ENCODE results near the gene COBL.

The COBL gene

GRCh38 chr7:51077316-51077986 is 239.2 kb downstream of the COBL start:
- H4K20me1 ChIP-seq (ENCODE audit: insufficient read depth, low read length, poor library complexity, severe bottlenecking) = no peaks in the 10 kb centered on the region
- H3K27me3 ChIP-seq (ENCODE audit: insufficient read depth, low read length, poor library complexity, severe bottlenecking) = no peaks in the 10 kb centered on the region
- H3K9me3 ChIP-seq (ENCODE audit: insufficient read depth, low read depth, low read length) = no peaks in the 10 kb centered on the region
- peaks cover 16% of the 10 kb centered on the region for H3K4me1 ChIP-seq (ENCODE audit: insufficient read depth, low read length, poor library complexity, severe bottlenecking)
- no peak overlapping the region for H3K4me3 ChIP-seq (ENCODE audit: low read length, poor library complexity, severe bottlenecking)
- H3K9ac ChIP-seq (ENCODE audit: low read depth, low read length, poor library complexity, severe bottlenecking) = no peak overlapping the region
- H2AFZ ChIP-seq (ENCODE audit: low read length) = no peak overlapping the region
- no peaks in the 10 kb centered on the region for H3F3A ChIP-seq (ENCODE audit: low read depth)
- no peaks in the 10 kb centered on the region for H3K79me2 ChIP-seq (ENCODE audit: insufficient read depth, low read length)
- H3K36me3 ChIP-seq (ENCODE audit: insufficient read depth, low read length) = no peaks in the 10 kb centered on the region
- TF ChIP-seq, protein P1, sequence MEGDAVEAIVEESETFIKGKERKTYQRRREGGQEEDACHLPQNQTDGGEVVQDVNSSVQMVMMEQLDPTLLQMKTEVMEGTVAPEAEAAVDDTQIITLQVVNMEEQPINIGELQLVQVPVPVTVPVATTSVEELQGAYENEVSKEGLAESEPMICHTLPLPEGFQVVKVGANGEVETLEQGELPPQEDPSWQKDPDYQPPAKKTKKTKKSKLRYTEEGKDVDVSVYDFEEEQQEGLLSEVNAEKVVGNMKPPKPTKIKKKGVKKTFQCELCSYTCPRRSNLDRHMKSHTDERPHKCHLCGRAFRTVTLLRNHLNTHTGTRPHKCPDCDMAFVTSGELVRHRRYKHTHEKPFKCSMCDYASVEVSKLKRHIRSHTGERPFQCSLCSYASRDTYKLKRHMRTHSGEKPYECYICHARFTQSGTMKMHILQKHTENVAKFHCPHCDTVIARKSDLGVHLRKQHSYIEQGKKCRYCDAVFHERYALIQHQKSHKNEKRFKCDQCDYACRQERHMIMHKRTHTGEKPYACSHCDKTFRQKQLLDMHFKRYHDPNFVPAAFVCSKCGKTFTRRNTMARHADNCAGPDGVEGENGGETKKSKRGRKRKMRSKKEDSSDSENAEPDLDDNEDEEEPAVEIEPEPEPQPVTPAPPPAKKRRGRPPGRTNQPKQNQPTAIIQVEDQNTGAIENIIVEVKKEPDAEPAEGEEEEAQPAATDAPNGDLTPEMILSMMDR (conservative IDR thresholded peaks at IDR 0.05; ENCODE audit: low read length) = no peak
- TF ChIP-seq EZH2phosphoT487 (IDR thresholded peaks at IDR 0.05; ENCODE audit: borderline replicate concordance) = no peak
- H3K9me2 ChIP-seq (replicated peaks; ENCODE audit: low read depth, low read length) = no peaks in the 10 kb centered on the region
- H3K4me2 ChIP-seq (ENCODE audit: low read depth, low read length, poor library complexity, severe bottlenecking) = no peak overlapping the region

DNA sequence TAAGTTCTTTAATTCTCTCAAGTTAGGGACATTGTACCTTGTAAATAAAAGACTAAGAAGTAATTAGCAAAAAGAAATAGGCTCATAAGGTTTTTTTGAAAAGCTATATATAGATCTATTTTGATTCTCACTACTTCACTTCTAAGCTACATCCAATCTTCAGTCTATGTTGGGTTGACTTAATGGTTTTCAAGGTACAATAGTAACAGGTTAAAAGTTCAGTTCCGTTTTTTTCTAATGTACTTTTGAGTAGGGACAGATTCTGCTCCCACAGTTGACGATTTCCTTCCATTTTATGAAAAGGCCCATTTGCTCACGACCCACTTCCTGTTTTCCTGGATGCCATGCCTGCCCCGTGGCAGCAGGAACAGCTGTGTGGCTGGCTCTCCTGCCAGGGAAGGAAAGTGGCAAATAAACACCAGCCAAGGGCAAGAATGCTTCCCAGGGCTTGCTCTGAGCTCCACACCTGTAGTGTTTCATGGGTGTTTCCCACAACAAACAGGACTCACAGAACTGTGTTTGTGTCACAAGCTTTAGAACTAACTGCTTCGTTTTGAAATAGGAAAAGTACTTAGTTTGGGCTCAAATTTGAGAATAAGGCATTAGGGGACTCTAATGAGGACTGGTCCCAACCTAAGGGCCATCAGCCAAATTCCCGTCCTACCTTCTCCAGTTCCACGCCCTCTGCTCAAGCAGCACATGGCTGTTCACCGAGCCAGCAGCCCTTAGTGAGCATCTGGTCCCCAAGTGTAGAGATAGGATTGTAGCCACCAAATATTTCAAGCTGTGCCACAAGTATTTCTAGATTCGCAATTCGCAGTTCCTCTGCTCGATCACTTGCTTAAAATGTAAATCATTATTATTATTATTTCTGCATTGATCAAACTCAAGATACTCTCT is 240.7 kb downstream of the COBL start:
- Histone ChIP-seq H3K4me2 (ENCODE audit: low read depth, low read length, poor library complexity, severe bottlenecking) (no peak overlapping the region), H3K9me3 (ENCODE audit: insufficient read depth, low read depth, low read length) (no peaks in the 10 kb centered on the region), H3K27me3 (ENCODE audit: insufficient read depth, low read length, poor library complexity, severe bottlenecking) (no peaks in the 10 kb centered on the region)

DNA sequence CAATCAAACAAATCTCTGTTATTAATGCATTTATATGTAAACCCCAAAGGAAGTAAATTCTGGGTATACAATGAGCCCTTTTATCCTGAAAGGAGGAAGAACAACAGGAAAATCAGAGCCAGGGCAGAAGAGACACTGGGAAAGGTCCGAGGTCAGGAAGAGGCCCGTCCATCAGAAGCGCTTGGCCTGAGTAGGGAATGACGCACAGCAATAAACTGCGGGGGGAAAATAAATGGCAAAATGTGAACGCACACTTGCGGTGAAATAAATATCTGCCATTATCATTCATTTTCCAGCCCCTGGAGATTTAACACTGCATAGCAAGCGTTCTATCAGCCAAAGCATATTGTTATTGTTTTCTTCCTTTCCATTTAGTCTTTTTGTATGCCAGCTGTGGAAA is 243.4 kb downstream of the COBL start:
- Histone ChIP-seq H3K36me3 (ENCODE audit: insufficient read depth, low read length) (no peaks in the 10 kb centered on the region), H3K27me3 (ENCODE audit: insufficient read depth, low read length, poor library complexity, severe bottlenecking) (no peaks in the 10 kb centered on the region)
- TF ChIP-seq, protein P1 (conservative IDR thresholded peaks at IDR 0.05; ENCODE audit: low read length) = no peak
- no peak for TF ChIP-seq EZH2phosphoT487 (IDR thresholded peaks at IDR 0.05; ENCODE audit: borderline replicate concordance)

More for the DNA sequence above, 240.7 kb downstream of the COBL start:
- Histone ChIP-seq H4K20me1 (ENCODE audit: insufficient read depth, low read length, poor library complexity, severe bottlenecking) (no peaks in the 10 kb centered on the region), H3K4me1 (ENCODE audit: insufficient read depth, low read length, poor library complexity, severe bottlenecking) (peaks cover 28% of the 10 kb centered on the region), H3K4me3 (ENCODE audit: low read length, poor library complexity, severe bottlenecking) (no peak overlapping the region), H3K9me2 (replicated peaks; ENCODE audit: low read depth, low read length) (no peaks in the 10 kb centered on the region), H3K36me3 (ENCODE audit: insufficient read depth, low read length) (no peaks in the 10 kb centered on the region), H3F3A (ENCODE audit: low read depth) (no peaks in the 10 kb centered on the region), H2AFZ (ENCODE audit: low read length) (no peak overlapping the region), H3K9ac (ENCODE audit: low read depth, low read length, poor library complexity, severe bottlenecking) (no peak overlapping the region), H3K79me2 (ENCODE audit: insufficient read depth, low read length) (no peaks in the 10 kb centered on the region)
- TF ChIP-seq, protein P1 (conservative IDR thresholded peaks at IDR 0.05; ENCODE audit: low read length) = no peak
- TF ChIP-seq EZH2phosphoT487 (IDR thresholded peaks at IDR 0.05; ENCODE audit: borderline replicate concordance) = no peak

More for the DNA sequence above, 243.4 kb downstream of the COBL start:
- Histone ChIP-seq H3F3A (ENCODE audit: low read depth) (0 out of 2 replicates have a peak, but pooled peaks cover 5% of the 10 kb centered on the region), H4K20me1 (ENCODE audit: insufficient read depth, low read length, poor library complexity, severe bottlenecking) (no peaks in the 10 kb centered on the region), H3K4me3 (ENCODE audit: low read length, poor library complexity, severe bottlenecking) (no peak overlapping the region), H3K4me1 (ENCODE audit: insufficient read depth, low read length, poor library complexity, severe bottlenecking) (peaks cover 45% of the 10 kb centered on the region), H3K9me2 (replicated peaks; ENCODE audit: low read depth, low read length) (no peaks in the 10 kb centered on the region), H3K4me2 (ENCODE audit: low read depth, low read length, poor library complexity, severe bottlenecking) (no peak overlapping the region), H2AFZ (ENCODE audit: low read length) (no peak overlapping the region), H3K9me3 (ENCODE audit: insufficient read depth, low read depth, low read length) (no peaks in the 10 kb centered on the region), H3K79me2 (ENCODE audit: insufficient read depth, low read length) (no peaks in the 10 kb centered on the region), H3K9ac (ENCODE audit: low read depth, low read length, poor library complexity, severe bottlenecking) (no peak overlapping the region)

All from Loucy (cell line).